Breast epithelium (tissue), 4 donors: ENCODE measurements around the gene PPP2R1B. TPM values are rescaled to one million over a fixed set of nuclear protein-coding genes. Genes with fewer than 3 reads are reported as not detected.

Experiments
- DNase-seq, 2 donors: peaks; one replicate each; pipeline ENCODE4 v3.0.0-alpha.2; 2019; ENCODE audit warnings: low spot score in 2 of 2
- H3K27ac ChIP-seq, 2 donors: fragments of 200-600 bp; sonication (generic) in 1 of 2; one replicate each; pipeline ENCODE4 v1.5.1; 2016 to 2019; ENCODE audit warnings: mild to moderate bottlenecking in 1 of 2
- H3K27me3 ChIP-seq, 2 donors: fragments of 200-600 bp; sonication (generic) in 1 of 2; one replicate each; pipeline versions ENCODE4 v1.5.1 to v1.6.0; 2017 to 2019; ENCODE audit warnings: control low read depth in 1 of 2, mild to moderate bottlenecking in 1 of 2
- H3K36me3 ChIP-seq: fragments of 200-600 bp; one replicate; pipeline ENCODE4 v1.5.1; 2019
- H3K4me1 ChIP-seq, 2 donors: fragments of 200-600 bp; sonication (generic); one replicate each; pipeline ENCODE4 v1.5.1; 2016 to 2019; ENCODE audit warnings: control low read depth in 1 of 2
- H3K4me3 ChIP-seq, 3 donors: fragments of 200-600 bp; sonication (generic); 1 replicate in 2 of 3; 2 replicates in 1 of 3; pipeline ENCODE4 v1.5.1; 2016 to 2019; ENCODE audit warnings: mild to moderate bottlenecking in 3 of 3, moderate library complexity in 2 of 3
- H3K9me3 ChIP-seq, 2 donors: fragments of 200-600 bp; sonication (generic) in 1 of 2; one replicate each; pipeline ENCODE4 v1.5.1; 2016 to 2019; ENCODE audit warnings: control low read depth in 1 of 2
- CTCF ChIP-seq, 3 donors: fragments of 450-650 bp; IDR thresholded peaks; one replicate each; pipeline ENCODE4 v1.5.1; 2016 to 2017; ENCODE audit warnings: antibody characterized with exemption in 3 of 3, mild to moderate bottlenecking in 3 of 3, moderate library complexity in 3 of 3
- POLR2A ChIP-seq: fragments of 450-650 bp; IDR thresholded peaks from one replicate; pipeline ENCODE4 v1.6.1; 2016; ENCODE audit warnings: antibody characterized with exemption, mild to moderate bottlenecking, moderate library complexity
- POLR2AphosphoS5 ChIP-seq, 3 donors: sonication (generic); formaldehyde crosslinking; IDR thresholded peaks; one replicate each; pipeline ENCODE4 v1.6.1; 2017; ENCODE audit warnings: antibody characterized with exemption in 3 of 3
- intact Hi-C: fragments of 100-400 bp; cut with DNase I; formaldehyde crosslinking; loops from one replicate; pipeline ENCODE4 v1.15.1; 2023; ENCODE audit warnings: low total_unique reads
- total RNA-seq, 3 donors: library from RNA; depleted of rRNA; stranded (reverse); fragments of >200 nt; gene quantifications; one replicate each; pipeline ENCODE4 v1.1.0, GENCODE V29; 2016

PPP2R1B gene
- total RNA-seq, 3 donors from 2014 or later: 32.0 to 35.3 (median 34.7) TPM

GRCh38 chr11:111770581-111771134, 4.5 kb upstream of the PPP2R1B start:
- no peaks in the 10 kb centered on the region for H3K27me3 ChIP-seq
- TF ChIP-seq POLR2AphosphoS5 (IDR thresholded peaks at IDR 0.05) (no peak), POLR2A (no peak), CTCF (IDR thresholded peaks at IDR 0.05) (no peak)

DNA sequence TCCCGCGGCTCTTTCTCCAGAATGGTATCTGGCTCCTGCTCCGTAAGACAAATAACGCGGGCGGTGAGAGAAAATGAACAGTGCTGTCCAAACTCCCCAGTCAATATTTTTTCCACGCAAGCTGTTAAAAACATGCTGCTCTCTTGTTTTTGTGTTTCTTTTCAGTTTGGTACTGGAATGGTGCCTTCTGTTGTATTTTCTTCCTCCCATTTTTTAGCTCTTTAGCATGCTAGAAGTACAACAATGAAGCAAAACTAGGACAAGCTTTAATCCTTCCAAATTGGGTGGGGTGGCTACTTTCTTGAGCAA, 599 bp upstream of the PPP2R1B start:
- Histone ChIP-seq H3K27ac (peak overlapping the region; percentile 87 to 96), H3K9me3 (no peaks in the 10 kb centered on the region), H3K36me3 (no peaks in the 10 kb centered on the region), H3K4me3 (peak overlapping the region; percentile 90 to 98 (median 93)), H3K27me3 (no peaks in the 10 kb centered on the region), H3K4me1 (no peaks in the 10 kb centered on the region)
- no peak for TF ChIP-seq POLR2AphosphoS5 (IDR thresholded peaks at IDR 0.05)
- no peak for TF ChIP-seq POLR2A
- no peak for TF ChIP-seq CTCF (IDR thresholded peaks at IDR 0.05)
- no peak for DNase-seq
- intact Hi-C loops: no loop called here

More at GRCh38 chr11:111770581-111771134, 4.5 kb upstream of the PPP2R1B start:
- Histone ChIP-seq H3K4me3 (no peak overlapping the region), H3K27ac (no peak overlapping the region), H3K36me3 (no peaks in the 10 kb centered on the region), H3K9me3 (no peaks in the 10 kb centered on the region), H3K4me1 (no peaks in the 10 kb centered on the region)
- DNase-seq: no peak
- intact Hi-C loops: loop anchor here (10.0 kb wide), 1 partner anchor 176 kb away; no protein-coding TSS in a partner anchor

DNA sequence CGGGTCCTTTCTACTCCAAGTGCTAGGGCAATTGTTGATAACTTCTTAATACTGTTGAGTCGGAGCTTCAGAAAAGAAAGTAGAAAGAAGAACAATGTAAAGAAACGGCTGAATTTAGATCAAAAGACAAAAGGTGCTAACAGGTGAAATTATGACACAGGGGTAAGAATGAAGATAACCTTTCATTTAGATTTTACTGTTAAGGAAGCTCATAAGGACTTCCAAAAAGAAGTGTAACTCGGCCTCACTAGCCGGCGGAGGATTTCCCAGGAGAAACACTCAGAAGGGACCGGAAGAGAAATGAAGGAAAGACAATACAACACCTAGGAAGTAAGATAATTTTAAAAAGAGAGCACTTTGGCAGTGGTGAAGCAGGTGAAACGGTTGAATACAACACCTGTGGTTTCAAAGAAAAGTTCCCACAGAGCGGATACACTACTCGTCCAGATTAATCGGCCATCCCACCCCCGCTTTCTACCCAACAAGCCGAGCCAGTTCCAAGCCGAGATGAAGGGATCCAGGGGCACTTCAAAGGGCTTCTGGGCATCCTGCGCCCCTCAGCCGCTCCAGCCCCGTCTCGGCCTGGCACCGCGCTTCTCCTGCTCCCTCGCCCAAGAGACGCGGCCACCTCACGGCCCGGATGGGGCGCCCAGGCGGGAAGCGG, 737 bp downstream of the PPP2R1B start:
- Histone ChIP-seq H3K4me3 (peak overlapping the region; percentile 90 to 98 (median 93)), H3K9me3 (no peaks in the 10 kb centered on the region), H3K4me1 (no peaks in the 10 kb centered on the region), H3K27ac (peak overlapping the region; percentile 87 to 96), H3K27me3 (no peaks in the 10 kb centered on the region), H3K36me3 (no peaks in the 10 kb centered on the region)
- DNase-seq: no peak
- intact Hi-C loops: no loop called here
- TF ChIP-seq POLR2AphosphoS5 (IDR thresholded peaks at IDR 0.05) (no peak), CTCF (IDR thresholded peaks at IDR 0.05) (no peak), POLR2A (no peak)

- Histone ChIP-seq H3K27ac (no peak overlapping the region), H3K27me3 (no peaks in the 10 kb centered on the region), H3K4me3 (peak overlapping the region in 2 of 3 donors; percentile 90 to 98), H3K36me3 (no peaks in the 10 kb centered on the region), H3K9me3 (no peaks in the 10 kb centered on the region), H3K4me1 (no peaks in the 10 kb centered on the region)
- TF ChIP-seq POLR2AphosphoS5 (IDR thresholded peaks at IDR 0.05) (no peak), CTCF (IDR thresholded peaks at IDR 0.05) (no peak), POLR2A (no peak)
- intact Hi-C loops: no loop called here
- DNase-seq: no peak
Observed at GRCh38 chr11:111764621-111765020, 1.6 kb downstream of the PPP2R1B start.

DNA sequence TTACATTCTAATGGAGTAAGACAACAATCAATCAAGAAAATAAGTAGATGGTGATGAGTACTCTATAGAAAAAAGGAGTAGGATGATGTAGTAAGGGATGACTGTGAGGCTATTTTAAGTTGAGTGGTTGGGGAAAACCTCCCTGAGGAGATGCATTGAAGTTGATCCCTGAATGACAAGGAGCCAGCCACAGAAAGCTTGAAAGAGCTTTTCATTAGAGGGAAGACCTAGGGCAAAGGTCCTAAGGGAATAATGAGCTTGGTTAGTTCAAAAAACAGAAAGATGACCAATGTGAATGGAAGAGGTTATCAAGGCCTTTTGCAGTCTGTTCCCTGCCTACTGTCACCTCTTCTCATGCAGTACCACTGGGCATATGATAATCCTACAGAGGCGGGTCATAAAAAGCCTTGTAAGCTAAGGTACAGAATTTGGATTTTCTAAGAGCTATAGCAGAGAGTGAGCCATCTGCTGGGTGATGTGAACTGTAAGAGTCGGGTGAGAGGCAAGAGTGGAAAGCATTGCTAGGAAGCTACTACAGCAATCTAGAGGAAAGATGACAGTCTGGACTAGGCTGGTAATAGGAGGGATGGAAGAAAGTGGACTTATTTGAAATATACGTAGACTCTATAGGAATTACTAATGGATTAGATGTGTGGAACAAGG, 3.1 kb downstream of the PPP2R1B start:
- Histone ChIP-seq H3K27ac (no peak overlapping the region), H3K4me3 (no peak overlapping the region), H3K9me3 (no peaks in the 10 kb centered on the region), H3K4me1 (no peaks in the 10 kb centered on the region), H3K27me3 (no peaks in the 10 kb centered on the region), H3K36me3 (peaks cover 9% of the 10 kb centered on the region)
- intact Hi-C loops: no loop called here
- no peak for DNase-seq
- no peak for TF ChIP-seq CTCF (IDR thresholded peaks at IDR 0.05)
- no peak for TF ChIP-seq POLR2AphosphoS5 (IDR thresholded peaks at IDR 0.05)
- TF ChIP-seq POLR2A: no peak
